ENCODE measurements around the gene TTLL11. TPM values are rescaled to one million over a fixed set of nuclear protein-coding genes. Genes with fewer than 3 reads are reported as not detected.

Gene TTLL11
- total RNA-seq, 1 donor: 7.3 TPM

GRCh38 chr9:121945849-121946248, 147.3 kb downstream of the TTLL11 start:
- no peak for TF ChIP-seq CTCF (IDR thresholded peaks at IDR 0.05; ENCODE audit: insufficient read depth, low read length)
- no peak overlapping the region for H3K4me3 ChIP-seq (ENCODE audit: low read depth, low read length)
- DNase-seq (ENCODE audit: low read depth): peak; percentile 16

- no peak for TF ChIP-seq CTCF (IDR thresholded peaks at IDR 0.05; ENCODE audit: insufficient read depth, low read length)
- no peak overlapping the region for H3K4me3 ChIP-seq (ENCODE audit: low read depth, low read length)
- no peak for DNase-seq (ENCODE audit: low read depth)
These were observed 147.8 kb downstream of the TTLL11 start for GRCh38 chr9:121945281-121945680.

- no peak overlapping the region for H3K4me3 ChIP-seq (ENCODE audit: low read depth, low read length)
- no peak for TF ChIP-seq CTCF (IDR thresholded peaks at IDR 0.05; ENCODE audit: insufficient read depth, low read length)
- peak; percentile 53 for DNase-seq (ENCODE audit: low read depth)
These were observed 148.4 kb downstream of the TTLL11 start for GRCh38 chr9:121944711-121945191.

- TF ChIP-seq CTCF (IDR thresholded peaks at IDR 0.05; ENCODE audit: insufficient read depth, low read length): no peak
- no peak overlapping the region for H3K4me3 ChIP-seq (ENCODE audit: low read depth, low read length)
- DNase-seq (ENCODE audit: low read depth): no peak
These were observed 149.6 kb downstream of the TTLL11 start for GRCh38 chr9:121943463-121943862.

- TF ChIP-seq CTCF (IDR thresholded peaks at IDR 0.05; ENCODE audit: insufficient read depth, low read length): no peak
- no peak for DNase-seq (ENCODE audit: low read depth)
- no peak overlapping the region for H3K4me3 ChIP-seq (ENCODE audit: low read depth, low read length)
These were observed 150.2 kb downstream of the TTLL11 start for GRCh38 chr9:121942866-121943382.

GRCh38 chr9:121942313-121942712, 150.8 kb downstream of the TTLL11 start:
- DNase-seq (ENCODE audit: low read depth): no peak
- no peak overlapping the region for H3K4me3 ChIP-seq (ENCODE audit: low read depth, low read length)
- no peak for TF ChIP-seq CTCF (IDR thresholded peaks at IDR 0.05; ENCODE audit: insufficient read depth, low read length)

GRCh38 chr9:121939643-121940042, 153.5 kb downstream of the TTLL11 start:
- no peak overlapping the region for H3K4me3 ChIP-seq (ENCODE audit: low read depth, low read length)
- no peak for DNase-seq (ENCODE audit: low read depth)
- no peak for TF ChIP-seq CTCF (IDR thresholded peaks at IDR 0.05; ENCODE audit: insufficient read depth, low read length)
